NCI-H1417 treated with DMSO at 0.1 percent for 48 hours (cell line): ENCODE measurements around the gene KPNB1.

Source experiments
- DNase-seq: peaks from one replicate; lab custom pipeline; 2025; lab: John Stamatoyannopoulos, UW

KPNB1 gene

DNA sequence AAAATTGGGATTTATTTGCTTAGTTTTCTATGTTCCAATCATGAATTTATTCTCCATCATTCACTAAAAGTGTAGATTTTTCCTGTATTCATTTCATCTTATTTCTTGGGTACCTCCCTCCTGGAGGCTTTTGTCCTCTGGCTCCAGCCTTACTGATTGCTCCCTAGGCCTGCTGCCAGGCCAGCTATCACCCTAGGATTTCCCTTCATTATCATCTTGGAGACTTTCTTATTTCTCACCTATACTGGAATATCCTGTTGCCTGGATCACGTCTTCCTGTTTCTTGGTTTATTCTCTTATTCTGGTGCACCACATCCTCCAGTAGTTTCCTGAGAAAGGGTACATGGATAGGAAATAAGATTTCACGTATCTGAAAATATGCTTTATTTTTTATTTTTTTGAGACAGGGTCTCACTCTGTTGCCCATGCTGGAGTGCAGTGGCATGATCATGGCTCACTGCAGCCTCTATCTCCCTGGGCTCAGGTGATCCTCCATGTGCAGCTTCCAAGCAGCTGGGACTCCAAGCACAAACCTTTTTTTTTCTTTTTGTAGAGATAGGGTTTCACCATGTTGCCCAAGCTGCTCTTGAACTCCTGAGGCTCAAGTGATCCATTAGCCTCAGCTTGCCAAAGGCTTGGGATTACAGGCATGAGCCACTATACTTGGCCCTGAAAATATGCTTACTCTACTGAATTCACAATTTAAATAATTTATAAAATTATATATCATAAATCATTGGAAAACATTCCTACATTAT lies 13.3 kb upstream of the KPNB1 start:
- DNase-seq: no peak

- no peak for DNase-seq
Measured at GRCh38 chr17:47638903-47639302, 10.8 kb upstream of the KPNB1 start.

- DNase-seq: no peak
Measured at GRCh38 chr17:47640076-47640475, 9.6 kb upstream of the KPNB1 start.

- no peak for DNase-seq
Measured at GRCh38 chr17:47641202-47641601, 8.5 kb upstream of the KPNB1 start.

DNA sequence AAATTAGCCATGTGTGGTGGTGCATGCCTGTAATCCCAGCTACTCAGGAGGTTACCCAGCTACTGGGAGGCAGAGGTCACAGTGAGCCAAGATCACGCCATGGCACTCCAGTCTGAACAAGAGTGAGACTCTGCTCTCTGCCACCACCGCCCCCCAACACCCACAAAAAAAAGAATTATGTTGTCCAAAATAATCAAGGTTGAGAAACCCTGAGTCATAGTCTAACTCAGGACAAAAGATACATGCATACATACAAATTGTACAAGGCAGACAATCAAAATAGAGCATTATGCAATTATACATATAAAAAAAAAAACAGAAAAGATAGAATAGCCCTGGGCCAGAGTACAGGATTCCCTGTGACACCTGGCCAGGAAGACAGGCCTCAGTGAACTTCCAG lies 6.6 kb upstream of the KPNB1 start:
- no peak for DNase-seq

DNA sequence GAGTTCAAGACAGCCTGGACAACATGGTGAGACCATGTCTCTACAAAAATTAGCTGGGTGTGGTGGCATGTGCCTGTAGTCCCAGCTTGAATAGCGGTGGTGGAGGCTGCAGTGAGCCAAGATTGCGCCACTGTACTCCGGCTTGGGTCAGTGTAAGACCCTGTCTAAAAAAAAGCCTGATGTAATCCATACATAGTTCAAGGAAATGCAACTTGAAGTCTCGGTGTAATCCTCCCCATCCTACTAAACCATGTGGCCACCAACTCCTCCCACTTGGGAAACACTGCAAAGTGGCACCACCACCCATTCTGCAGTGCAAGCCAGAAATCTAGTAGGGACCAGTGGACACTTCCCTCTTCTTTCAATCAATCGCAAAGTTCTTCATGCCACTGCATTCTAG lies 5.4 kb upstream of the KPNB1 start:
- DNase-seq: no peak

DNA sequence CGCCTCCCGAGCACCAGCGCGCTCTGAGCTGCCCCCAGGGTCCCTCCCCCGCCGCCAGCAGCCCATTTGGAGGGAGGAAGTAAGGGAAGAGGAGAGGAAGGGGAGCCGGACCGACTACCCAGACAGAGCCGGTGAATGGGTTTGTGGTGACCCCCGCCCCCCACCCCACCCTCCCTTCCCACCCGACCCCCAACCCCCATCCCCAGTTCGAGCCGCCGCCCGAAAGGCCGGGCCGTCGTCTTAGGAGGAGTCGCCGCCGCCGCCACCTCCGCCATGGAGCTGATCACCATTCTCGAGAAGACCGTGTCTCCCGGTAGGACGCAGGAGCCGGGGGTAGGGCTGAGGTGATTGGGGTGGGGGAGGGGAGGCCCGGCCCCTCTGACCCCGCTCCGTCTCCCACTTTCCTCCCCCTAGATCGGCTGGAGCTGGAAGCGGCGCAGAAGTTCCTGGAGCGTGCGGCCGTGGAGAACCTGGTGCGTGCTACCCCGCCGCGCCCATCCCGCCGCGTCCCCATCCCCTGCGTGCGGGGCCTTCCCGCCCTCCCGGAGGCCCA lies 329 bp downstream of the KPNB1 start:
- DNase-seq: no peak

DNA sequence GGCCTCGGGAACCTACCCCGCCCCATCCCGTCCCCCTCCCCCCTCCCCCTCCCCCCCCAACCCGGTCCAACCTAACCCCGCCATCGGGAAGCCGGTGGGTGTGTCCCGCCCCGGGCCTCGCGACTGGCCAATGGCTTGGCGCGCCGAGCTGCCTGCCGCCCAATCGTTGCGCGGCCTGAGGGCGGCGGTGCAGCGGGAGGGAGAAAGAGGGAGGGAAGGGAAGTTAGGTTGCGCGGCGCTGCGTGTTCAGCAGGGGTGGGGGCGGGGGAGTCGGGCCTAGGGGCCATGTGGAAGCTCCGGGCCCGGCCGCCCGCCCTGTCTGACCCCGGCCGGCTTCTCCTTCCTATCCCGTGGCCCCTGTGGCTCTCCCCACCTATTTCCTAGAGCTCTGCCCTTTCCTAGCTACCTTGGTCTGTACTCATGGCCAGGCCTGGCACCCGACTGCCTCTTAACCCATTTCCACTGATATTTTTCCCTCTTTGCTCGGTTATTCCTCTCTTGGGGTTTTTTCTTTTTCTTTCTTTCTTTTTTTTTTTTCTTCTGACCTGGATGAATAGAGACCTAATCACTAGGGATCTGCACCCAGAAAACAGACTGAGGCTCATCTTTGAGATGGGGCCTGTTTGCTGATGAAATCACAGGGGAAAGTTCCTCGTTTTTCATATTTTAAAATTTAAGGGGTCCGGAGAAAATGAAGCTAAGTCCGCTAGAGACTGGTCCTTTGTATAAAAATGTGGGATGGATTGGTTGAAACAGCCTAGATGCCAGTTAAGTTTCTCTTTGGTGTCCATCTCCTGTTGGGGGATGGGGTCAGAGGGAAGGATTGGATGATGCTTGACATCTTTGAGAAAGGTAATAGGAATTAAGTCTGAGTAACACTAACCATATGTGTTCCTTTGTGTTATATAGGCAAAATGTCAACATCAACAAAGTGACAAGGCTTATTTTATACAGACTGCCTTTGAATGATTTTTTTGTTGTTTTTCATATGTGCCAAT lies 1.1 kb downstream of the KPNB1 start:
- peak; percentile 67 for DNase-seq

DNA sequence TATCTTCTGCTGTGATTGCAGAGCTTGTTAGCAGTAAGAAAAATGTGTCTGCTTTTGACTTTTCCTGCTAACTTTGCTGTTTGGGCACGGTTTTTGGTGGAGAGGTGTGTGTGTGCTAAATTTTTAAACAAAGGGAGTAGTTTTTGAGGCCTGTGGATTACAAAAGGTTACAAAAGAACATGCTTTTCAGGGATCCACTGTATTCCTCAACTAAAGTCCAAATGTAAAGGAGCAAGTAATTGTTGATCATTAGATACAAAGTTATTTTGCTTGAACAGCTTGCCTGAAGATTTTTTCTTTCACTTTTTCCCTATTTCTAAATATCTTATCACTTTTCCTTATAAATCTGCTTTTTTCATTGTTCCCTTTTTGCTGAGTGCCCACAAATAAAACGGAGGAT lies 2.0 kb downstream of the KPNB1 start:
- DNase-seq: no peak

DNA sequence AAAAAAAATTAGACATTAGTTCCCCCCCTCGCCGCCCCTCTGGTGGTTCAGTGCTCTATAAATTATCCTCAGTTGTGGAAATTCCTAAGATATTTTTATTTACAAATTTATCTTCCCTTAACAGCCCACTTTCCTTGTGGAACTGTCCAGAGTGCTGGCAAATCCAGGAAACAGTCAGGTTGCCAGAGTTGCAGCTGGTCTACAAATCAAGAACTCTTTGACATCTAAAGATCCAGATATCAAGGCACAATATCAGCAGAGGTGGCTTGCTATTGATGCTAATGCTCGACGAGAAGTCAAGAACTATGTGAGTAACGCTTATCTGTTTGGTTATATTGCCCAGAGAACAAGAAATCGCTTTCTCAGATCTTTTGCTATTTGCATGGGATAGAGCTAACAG lies 2.9 kb downstream of the KPNB1 start:
- no peak for DNase-seq

GRCh38 chr17:47653442-47653841 lies 3.7 kb downstream of the KPNB1 start:
- DNase-seq: no peak

DNA sequence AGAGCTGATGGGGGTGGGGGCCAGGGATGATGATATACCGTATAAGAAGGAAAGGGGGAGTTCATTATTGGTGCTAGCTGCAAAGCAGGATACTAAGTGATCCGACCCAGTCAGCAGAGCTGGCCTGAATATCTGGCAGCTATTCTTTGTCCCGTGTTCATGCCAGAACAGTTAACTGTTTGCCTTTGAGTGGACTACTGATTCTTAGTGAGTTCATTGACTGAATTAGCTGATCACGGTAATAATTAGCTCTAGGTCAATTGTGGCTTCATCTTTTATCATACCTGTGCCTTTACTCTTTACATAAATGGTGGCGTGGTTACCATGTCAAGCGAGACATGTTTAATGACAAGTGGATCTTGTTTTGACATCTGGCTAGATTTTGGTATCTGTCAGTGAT lies 5.3 kb downstream of the KPNB1 start:
- no peak for DNase-seq

DNA sequence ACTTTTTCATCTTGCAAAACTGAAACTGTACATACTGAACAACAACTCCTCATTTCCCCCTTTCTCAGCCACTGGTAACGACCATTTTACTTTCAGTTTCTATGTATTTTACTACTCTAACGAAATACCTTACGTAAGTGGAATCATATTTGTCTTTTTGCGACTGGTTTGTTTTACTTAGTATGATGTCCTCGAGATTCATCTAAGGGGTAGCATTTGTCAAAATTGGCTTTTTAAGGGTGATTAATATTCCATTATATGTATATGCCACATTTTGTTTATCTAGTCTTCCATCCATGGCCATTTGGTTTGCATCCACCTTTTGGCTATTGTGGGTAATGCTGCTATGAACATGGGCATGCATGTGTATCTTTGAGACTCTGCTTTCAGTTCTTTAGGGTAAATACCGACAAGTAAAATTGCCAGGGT lies 10.4 kb downstream of the KPNB1 start:
- no peak for DNase-seq

DNA sequence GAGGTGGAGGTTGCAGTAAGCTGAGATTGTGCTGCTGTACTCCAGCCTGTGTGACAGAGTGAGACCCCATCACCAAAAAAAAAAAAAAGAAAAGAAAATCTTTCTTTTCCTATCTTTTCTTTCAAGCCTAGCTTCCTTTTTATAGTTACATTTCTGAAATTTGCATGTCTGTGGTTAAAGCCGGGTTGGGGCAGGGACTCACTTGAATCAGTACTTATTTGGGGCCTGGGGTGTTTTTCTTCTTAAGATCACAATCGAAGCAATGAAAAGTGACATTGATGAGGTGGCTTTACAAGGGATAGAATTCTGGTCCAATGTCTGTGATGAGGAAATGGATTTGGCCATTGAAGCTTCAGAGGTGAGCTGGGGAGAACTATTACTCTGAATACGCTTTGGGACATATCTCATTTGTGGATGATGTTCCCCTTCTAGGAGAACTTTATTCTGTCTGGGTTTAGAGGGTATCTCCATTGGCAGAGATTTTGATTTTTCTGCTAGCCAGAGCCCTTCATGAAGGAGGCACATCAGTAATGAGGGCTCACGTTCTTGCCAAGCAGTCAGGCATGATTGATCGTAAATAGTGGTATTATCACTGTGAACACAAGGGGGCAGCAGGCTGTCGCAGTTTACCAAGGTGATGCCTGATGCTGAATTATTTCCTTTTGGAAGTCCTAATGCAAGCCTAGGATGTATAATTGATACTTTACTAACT lies 14.3 kb downstream of the KPNB1 start:
- peak; percentile 12 for DNase-seq

- no peak for DNase-seq
Measured at GRCh38 chr17:47664624-47664941, 14.9 kb downstream of the KPNB1 start.

GRCh38 chr17:47665655-47666054 lies 15.9 kb downstream of the KPNB1 start:
- no peak for DNase-seq

GRCh38 chr17:47669081-47669480 lies 19.4 kb downstream of the KPNB1 start:
- DNase-seq: no peak

GRCh38 chr17:47670064-47670463 lies 20.3 kb downstream of the KPNB1 start:
- DNase-seq: no peak

DNA sequence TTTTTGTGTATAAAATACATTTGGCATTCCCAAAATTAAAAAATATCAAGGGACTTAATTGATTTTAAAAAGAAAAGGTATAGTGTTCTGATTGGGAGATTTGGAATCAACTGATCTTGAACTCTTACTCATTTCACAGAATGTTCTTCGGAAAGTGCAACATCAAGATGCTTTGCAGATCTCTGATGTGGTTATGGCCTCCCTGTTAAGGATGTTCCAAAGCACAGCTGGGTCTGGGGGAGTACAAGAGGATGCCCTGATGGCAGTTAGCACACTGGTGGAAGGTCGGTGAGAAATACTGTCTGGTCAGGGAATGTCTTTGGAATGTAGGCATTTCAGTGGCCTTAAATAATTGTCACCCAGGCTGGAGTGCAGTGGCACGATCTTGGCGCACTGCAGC lies 24.8 kb downstream of the KPNB1 start:
- no peak for DNase-seq

- no peak for DNase-seq
Measured at GRCh38 chr17:47675380-47676198, 25.9 kb downstream of the KPNB1 start.

DNA sequence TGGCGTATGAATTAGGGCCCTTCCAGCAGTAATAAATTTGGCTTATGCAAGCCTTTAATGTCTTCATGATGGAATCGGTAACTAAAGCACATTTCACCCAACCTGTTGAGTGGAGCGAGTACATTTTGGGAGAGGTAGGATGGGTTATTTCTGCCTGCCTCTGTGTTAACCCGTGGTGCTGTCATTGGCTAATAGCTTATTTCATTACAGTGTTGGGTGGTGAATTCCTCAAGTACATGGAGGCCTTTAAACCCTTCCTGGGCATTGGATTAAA lies 26.4 kb downstream of the KPNB1 start:
- DNase-seq: no peak
